Common myeloid progenitor, CD34-positive (primary cell): ENCODE data around the gene HLA-DPA1.

Experiments
- CTCF ChIA-PET: fragments of 350-600 bp; sonication (Branson Sonifier 250); formaldehyde crosslinking; loops from one replicate; lab custom pipeline; 2021; ENCODE audit warnings: antibody characterized with exemption; lab: Charles Lee
- POLR2A ChIA-PET: fragments of 350-600 bp; sonication (Branson Sonifier 250); formaldehyde crosslinking; loops from one replicate; lab custom pipeline; 2021; ENCODE audit warnings: antibody characterized with exemption; lab: Charles Lee
- DNase-seq, 3 donors: peaks; one replicate each; pipeline versions ENCODE4 v3.0.0 to v3.0.0-alpha.2; 2013
- H3K27ac ChIP-seq, 2 experiments: 1 replicate in 1 of 2; 2 replicates in 1 of 2; pipeline ENCODE4 v1.7.0; 2013; ENCODE audit warnings: inconsistent platforms in 2 of 2, low read length in 2 of 2, mild to moderate bottlenecking in 2 of 2, low read depth in 1 of 2, moderate library complexity in 1 of 2; ENCODE audit not compliant: severe bottlenecking in 2 of 2, insufficient read depth in 1 of 2, poor library complexity in 1 of 2
- H3K27me3 ChIP-seq, 5 experiments: replicated peaks in 2 of 5; 1 replicate in 3 of 5; 2 replicates in 2 of 5; pipeline versions ENCODE4 v1.6.1 to v1.7.0; 2013; ENCODE audit warnings: low read length in 4 of 5, mild to moderate bottlenecking in 2 of 5, moderate library complexity in 2 of 5, inconsistent platforms in 1 of 5; ENCODE audit not compliant: insufficient read depth in 5 of 5, control insufficient read depth in 4 of 5
- H3K36me3 ChIP-seq, 4 experiments: 1 replicate in 2 of 4; 2 replicates in 2 of 4; pipeline versions ENCODE4 v1.6.1 to v1.7.0; 2013; ENCODE audit warnings: low read length in 3 of 4, control low read depth in 1 of 4, mild to moderate bottlenecking in 1 of 4; ENCODE audit not compliant: control insufficient read depth in 4 of 4, insufficient read depth in 4 of 4
- H3K4me1 ChIP-seq, 4 experiments: 1 replicate in 3 of 4; 2 replicates in 1 of 4; pipeline versions ENCODE4 v1.6.1 to v1.7.1; 2013; ENCODE audit warnings: low read length in 3 of 4, mild to moderate bottlenecking in 3 of 4, control low read depth in 1 of 4, inconsistent platforms in 1 of 4, moderate library complexity in 1 of 4; ENCODE audit not compliant: control insufficient read depth in 4 of 4, insufficient read depth in 4 of 4; ENCODE audit errors: control extremely low read depth in 1 of 4
- H3K4me3 ChIP-seq, 7 experiments: 1 replicate in 4 of 7; 2 replicates in 3 of 7; pipeline versions ENCODE4 v1.5.1 to v1.7.0; 2013; ENCODE audit warnings: mild to moderate bottlenecking in 7 of 7, low read length in 6 of 7, moderate library complexity in 6 of 7, inconsistent platforms in 2 of 7, low read depth in 2 of 7, control low read depth in 1 of 7; ENCODE audit not compliant: insufficient read depth in 4 of 7, control insufficient read depth in 1 of 7; ENCODE audit errors: extremely low read depth in 1 of 7
- H3K9me3 ChIP-seq, 5 experiments: 1 replicate in 4 of 5; 2 replicates in 1 of 5; pipeline versions ENCODE4 v1.6.1 to v1.7.1; 2013; ENCODE audit warnings: low read length in 4 of 5, mild to moderate bottlenecking in 2 of 5, inconsistent platforms in 1 of 5, low read depth in 1 of 5, moderate library complexity in 1 of 5; ENCODE audit not compliant: control insufficient read depth in 4 of 5, insufficient read depth in 2 of 5; ENCODE audit errors: control extremely low read depth in 1 of 5
- WGBS: methylation state at CpG from one replicate; pipeline ENCODE4 v1.1.5; 2013; ENCODE audit not compliant: insufficient coverage; 5-methylcytosine and 5-hydroxymethylcytosine counted together

Gene HLA-DPA1

GRCh38 chr6:33116417-33116816, 43.0 kb upstream of the HLA-DPA1 start:
- ChIA-PET POLR2A (no interaction called here), CTCF (interaction anchor here (0.8 to 6.7 kb wide), 8 partner anchors 9 to 132 kb away, joined by 3 to 76 read pairs (median 6); no protein-coding TSS in a partner anchor)
- DNase-seq = peak in 1 of 3 donors; percentile 38

GRCh38 chr6:33114406-33114805, 41.0 kb upstream of the HLA-DPA1 start:
- Histone ChIP-seq H3K9me3 (no peaks in the 10 kb centered on the region), H3K27ac (no peak overlapping the region), H3K4me3 (no peak overlapping the region), H3K27me3 (peaks cover 3 to 21% (median 16%) of the 10 kb centered on the region in 5 experiments), H3K4me1 (peaks cover 15 to 39% (median 19%) of the 10 kb centered on the region in 4 experiments), H3K36me3 (no peaks in the 10 kb centered on the region)
- DNase-seq = peak in 2 of 3 donors; percentile 28 to 68
- POLR2A ChIA-PET = no interaction called here
- CTCF ChIA-PET = interaction anchor here (0.6 to 3.4 kb wide), 14 partner anchors 11 to 286 kb away, joined by 3 to 25 read pairs (median 3); no protein-coding TSS in a partner anchor

More at GRCh38 chr6:33116417-33116816, 43.0 kb upstream of the HLA-DPA1 start:
- Histone ChIP-seq H3K27ac (no peak overlapping the region), H3K9me3 (no peaks in the 10 kb centered on the region), H3K27me3 (peaks cover 3 to 20% (median 16%) of the 10 kb centered on the region in 5 experiments), H3K36me3 (no peaks in the 10 kb centered on the region), H3K4me3 (peak overlapping the region in 2 of 7 experiments; percentile 8 to 26), H3K4me1 (peaks cover 15 to 39% (median 19%) of the 10 kb centered on the region in 4 experiments)
- WGBS = 11% methylated on average over 6 of the region's 6 CpGs

GRCh38 chr6:33113755-33114154, 40.3 kb upstream of the HLA-DPA1 start:
- Histone ChIP-seq H3K27ac (no peak overlapping the region), H3K4me1 (peaks cover 15 to 39% (median 19%) of the 10 kb centered on the region in 4 experiments), H3K9me3 (no peaks in the 10 kb centered on the region), H3K4me3 (no peak overlapping the region), H3K36me3 (no peaks in the 10 kb centered on the region), H3K27me3 (peaks cover 3 to 21% (median 16%) of the 10 kb centered on the region in 5 experiments)
- 91% methylated on average over 4 of the region's 7 CpGs for WGBS
- ChIA-PET CTCF (interaction anchor here (0.6 to 3.4 kb wide), 12 partner anchors 12 to 220 kb away, joined by 3 to 25 read pairs (median 3); no protein-coding TSS in a partner anchor), POLR2A (no interaction called here)
- DNase-seq = no peak

- peaks cover 5 to 26% (median 11%) of the 10 kb centered on the region in 4 experiments for H3K4me1 ChIP-seq
- no peak overlapping the region for H3K4me3 ChIP-seq
- no peaks in the 10 kb centered on the region for H3K36me3 ChIP-seq
- CTCF ChIA-PET = interaction anchor here (0.7 to 1.3 kb wide), 6 partner anchors 9 to 52 kb away, joined by 3 to 5 read pairs (median 4); no protein-coding TSS in a partner anchor
- no peak overlapping the region for H3K27ac ChIP-seq
- H3K27me3 ChIP-seq = peaks cover 3 to 12% (median 8%) of the 10 kb centered on the region in 5 experiments
- DNase-seq = peak; percentile 68 to 86 (median 82)
- H3K9me3 ChIP-seq = no peaks in the 10 kb centered on the region
- no CpG with 5 or more reads among the region's 1 CpG for WGBS
- POLR2A ChIA-PET = no interaction called here
Observed at GRCh38 chr6:33112148-33112547, 38.7 kb upstream of the HLA-DPA1 start.

- Histone ChIP-seq H3K4me3 (no peak overlapping the region), H3K9me3 (no peaks in the 10 kb centered on the region), H3K36me3 (no peaks in the 10 kb centered on the region), H3K27me3 (peaks cover 0 to 2% (median 0%) of the 10 kb centered on the region in 5 experiments), H3K27ac (no peak overlapping the region), H3K4me1 (peaks cover 0 to 5% (median 1%) of the 10 kb centered on the region in 4 experiments)
- CTCF ChIA-PET = interaction anchor here (1.1 to 2.0 kb wide), 4 partner anchors 11 to 95 kb away, joined by 3 to 5 read pairs (median 4); no protein-coding TSS in a partner anchor
- no peak for DNase-seq
- WGBS = 70% methylated on average over 1 of the region's 2 CpGs
- POLR2A ChIA-PET = no interaction called here
Observed at GRCh38 chr6:33108307-33108706, 34.9 kb upstream of the HLA-DPA1 start.

GRCh38 chr6:33107641-33108040, 34.2 kb upstream of the HLA-DPA1 start:
- H3K4me3 ChIP-seq = no peak overlapping the region
- peaks cover 0 to 4% (median under 1%) of the 10 kb centered on the region in 4 experiments for H3K4me1 ChIP-seq
- H3K27me3 ChIP-seq = peaks cover 0 to 2% (median 0%) of the 10 kb centered on the region in 5 experiments
- ChIA-PET CTCF (interaction anchor here (1.5 kb wide), 1 partner anchor 58 kb away, joined by 4 read pairs; no protein-coding TSS in a partner anchor), POLR2A (no interaction called here)
- no peak for DNase-seq
- H3K27ac ChIP-seq = no peak overlapping the region
- H3K9me3 ChIP-seq = no peaks in the 10 kb centered on the region
- 80% methylated on average over 2 of the region's 2 CpGs for WGBS
- no peaks in the 10 kb centered on the region for H3K36me3 ChIP-seq
